Activated T-helper 1 cell treated with anti-CD3 and anti-CD28 coated beads, Interleukin-2, amount 50 U/mL, for 16 hours (primary cell): ENCODE results near the gene CACUL1.
A peak's percentile ranks its signal among the peaks of the same experiment; 100 is the strongest.

ENCODE experiments used
- DNase-seq, 2 donors: peaks; one replicate each; pipeline ENCODE4 v3.0.0-alpha.2; 2020; ENCODE audit warnings: low read depth in 1 of 2, low spot score in 1 of 2

CACUL1 gene

GRCh38 chr10:118732245-118733165, 22.3 kb downstream of the CACUL1 start:
- DNase-seq, result no peak

- DNase-seq, result no peak
Observed at GRCh38 chr10:118730756-118731456, 23.9 kb downstream of the CACUL1 start.

- DNase-seq, result no peak
Observed at GRCh38 chr10:118729641-118730258, 25.0 kb downstream of the CACUL1 start.

- no peak for DNase-seq
Observed at GRCh38 chr10:118729200-118729599, 25.6 kb downstream of the CACUL1 start.

GRCh38 chr10:118725886-118726500, 28.8 kb downstream of the CACUL1 start:
- DNase-seq, result no peak

GRCh38 chr10:118723466-118723865, 31.3 kb downstream of the CACUL1 start:
- no peak for DNase-seq

- no peak for DNase-seq
Observed at GRCh38 chr10:118721539-118721876, 33.3 kb downstream of the CACUL1 start.

- peak in 1 of 2 donors; percentile 23 for DNase-seq
Observed at GRCh38 chr10:118720685-118721538, 33.9 kb downstream of the CACUL1 start.

GRCh38 chr10:118714366-118714765, 40.4 kb downstream of the CACUL1 start:
- no peak for DNase-seq

- DNase-seq, result no peak
Observed at GRCh38 chr10:118712930-118713634, 41.7 kb downstream of the CACUL1 start.

GRCh38 chr10:118712080-118712479, 42.7 kb downstream of the CACUL1 start:
- no peak for DNase-seq

GRCh38 chr10:118710487-118710886, 44.3 kb downstream of the CACUL1 start:
- no peak for DNase-seq

- no peak for DNase-seq
Observed at GRCh38 chr10:118708571-118708970, 46.2 kb downstream of the CACUL1 start.

GRCh38 chr10:118704711-118705110, 50.1 kb downstream of the CACUL1 start:
- no peak for DNase-seq

GRCh38 chr10:118701529-118702323, 53.0 kb downstream of the CACUL1 start:
- DNase-seq, result no peak

- DNase-seq, result peak; percentile 58 to 67
Observed at GRCh38 chr10:118698421-118698820, 56.3 kb downstream of the CACUL1 start.

GRCh38 chr10:118694848-118695247, 59.9 kb downstream of the CACUL1 start:
- no peak for DNase-seq

- no peak for DNase-seq
Observed at GRCh38 chr10:118692872-118693271, 61.9 kb downstream of the CACUL1 start.
